ENCODE measurements around the gene KCNK15. TPM values are rescaled to one million over a fixed set of nuclear protein-coding genes. Genes with fewer than 3 reads are reported as not detected.

Gene KCNK15
- total RNA-seq, 1 donor from 2014 or later = 0.35 TPM

- no peak for DNase-seq (ENCODE audit: extremely low read depth, low read depth, low spot score)
Observed at GRCh38 chr20:44714701-44715498, 30.8 kb upstream of the KCNK15 start, which contains the start of gene CCN5. Gene CCN5, plus strand, starts transcription at chr20:44715369. Its CDS starts 22 bp downstream, at chr20:44715391.

- DNase-seq (ENCODE audit: extremely low read depth, low read depth, low spot score) = no peak
Observed at GRCh38 chr20:44715499-44716308, 30.0 kb upstream of the KCNK15 start.

DNA sequence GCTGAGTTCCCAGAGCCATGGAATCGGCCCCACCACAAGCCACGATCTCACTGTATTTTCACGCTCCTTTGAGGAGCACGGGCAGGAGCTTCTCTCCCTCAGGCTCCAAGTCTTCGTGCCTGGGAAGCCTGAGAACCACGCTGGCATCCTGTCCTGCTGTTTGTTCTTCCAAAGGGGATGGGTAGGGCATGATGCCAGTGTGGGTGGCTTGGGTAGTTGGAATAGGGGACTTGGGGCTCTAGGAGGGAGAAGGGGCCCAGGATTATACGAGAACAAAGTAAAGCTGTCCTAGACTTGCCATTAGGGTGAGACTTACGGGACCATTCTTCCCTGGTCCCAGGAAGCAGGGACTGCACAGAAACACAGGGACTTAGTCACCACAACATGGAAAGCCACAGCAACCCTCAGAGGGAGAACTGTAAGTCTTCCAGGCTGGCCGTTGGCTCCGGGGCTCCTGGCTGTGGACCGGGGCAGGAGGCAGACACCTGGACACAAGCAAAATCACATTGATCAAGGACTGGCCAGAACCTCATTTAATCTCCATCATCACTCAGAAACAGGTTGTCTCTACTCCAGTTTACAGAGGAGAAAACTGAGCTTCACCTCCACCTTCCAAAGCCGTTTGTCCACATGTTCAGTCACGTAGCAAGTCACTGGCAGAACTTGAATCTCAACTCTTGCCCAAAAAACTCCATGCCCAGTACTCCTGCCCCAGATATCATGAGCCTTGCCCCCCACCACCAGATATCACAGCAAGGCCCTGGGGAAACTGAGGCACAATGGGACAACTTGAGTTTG lies 29.2 kb upstream of the KCNK15 start:
- no peak for DNase-seq (ENCODE audit: extremely low read depth, low read depth, low spot score)

DNA sequence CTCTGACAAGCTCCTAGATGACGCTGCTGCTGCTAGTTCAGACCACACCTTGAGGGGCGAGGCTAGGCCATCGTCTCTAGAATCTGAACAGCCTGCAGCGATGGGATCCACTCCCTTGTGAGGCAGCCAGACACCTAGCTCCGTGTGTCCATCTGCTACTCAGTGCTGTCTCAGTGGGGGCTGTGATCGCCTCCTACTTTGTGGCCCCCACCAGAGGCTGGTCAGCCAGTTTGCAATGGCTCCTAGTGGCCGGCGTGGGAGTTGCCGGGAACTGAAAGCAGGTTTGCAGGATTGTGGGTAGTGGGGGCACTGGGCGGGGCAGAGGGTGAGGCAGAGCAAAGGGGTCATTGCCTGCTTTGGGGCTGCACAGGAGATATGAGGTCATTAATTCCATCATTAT lies 27.7 kb upstream of the KCNK15 start:
- DNase-seq (ENCODE audit: extremely low read depth, low read depth, low spot score) = no peak

DNA sequence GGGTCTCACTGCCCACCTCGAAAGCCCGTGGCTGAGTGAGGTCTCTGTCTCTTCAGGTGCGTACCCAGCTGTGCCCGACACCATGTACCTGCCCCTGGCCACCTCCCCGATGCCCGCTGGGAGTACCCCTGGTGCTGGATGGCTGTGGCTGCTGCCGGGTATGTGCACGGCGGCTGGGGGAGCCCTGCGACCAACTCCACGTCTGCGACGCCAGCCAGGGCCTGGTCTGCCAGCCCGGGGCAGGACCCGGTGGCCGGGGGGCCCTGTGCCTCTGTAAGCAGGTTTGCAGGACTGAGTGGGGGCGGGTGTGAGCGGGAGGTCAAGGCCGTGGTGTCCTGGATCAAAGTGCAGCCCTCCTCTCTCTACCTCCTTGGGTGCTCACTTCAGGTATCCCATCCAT lies 25.8 kb upstream of the KCNK15 start:
- DNase-seq (ENCODE audit: extremely low read depth, low read depth, low spot score) = no peak

- DNase-seq (ENCODE audit: extremely low read depth, low read depth, low spot score) = no peak
Observed at GRCh38 chr20:44720621-44720996, 25.1 kb upstream of the KCNK15 start.

GRCh38 chr20:44720997-44721784 lies 24.5 kb upstream of the KCNK15 start:
- DNase-seq (ENCODE audit: extremely low read depth, low read depth, low spot score) = no peak

- no peak for DNase-seq (ENCODE audit: extremely low read depth, low read depth, low spot score)
Observed at GRCh38 chr20:44721785-44722054, 23.9 kb upstream of the KCNK15 start.

GRCh38 chr20:44722990-44723389 lies 22.7 kb upstream of the KCNK15 start:
- DNase-seq (ENCODE audit: extremely low read depth, low read depth, low spot score) = no peak

DNA sequence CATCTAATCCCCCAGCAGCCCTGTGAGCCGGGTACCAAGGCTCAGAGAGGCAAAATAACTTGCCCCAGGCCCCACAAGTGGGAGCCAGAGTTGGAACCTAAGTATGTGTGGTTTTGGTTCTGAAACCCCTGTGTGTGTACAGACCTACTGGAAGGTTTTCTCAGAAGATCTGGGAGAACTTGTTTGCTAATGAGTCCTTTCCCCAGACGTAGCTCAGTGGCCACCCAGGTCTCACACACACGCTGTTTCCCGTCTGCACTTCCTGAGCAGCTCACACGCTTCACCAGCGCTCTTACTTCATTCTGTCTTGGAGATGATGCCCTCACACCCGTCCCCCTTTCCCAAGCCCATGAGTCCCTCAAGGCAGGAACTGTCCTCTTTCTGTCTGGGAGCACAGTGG lies 22.3 kb upstream of the KCNK15 start:
- DNase-seq (ENCODE audit: extremely low read depth, low read depth, low spot score) = no peak

DNA sequence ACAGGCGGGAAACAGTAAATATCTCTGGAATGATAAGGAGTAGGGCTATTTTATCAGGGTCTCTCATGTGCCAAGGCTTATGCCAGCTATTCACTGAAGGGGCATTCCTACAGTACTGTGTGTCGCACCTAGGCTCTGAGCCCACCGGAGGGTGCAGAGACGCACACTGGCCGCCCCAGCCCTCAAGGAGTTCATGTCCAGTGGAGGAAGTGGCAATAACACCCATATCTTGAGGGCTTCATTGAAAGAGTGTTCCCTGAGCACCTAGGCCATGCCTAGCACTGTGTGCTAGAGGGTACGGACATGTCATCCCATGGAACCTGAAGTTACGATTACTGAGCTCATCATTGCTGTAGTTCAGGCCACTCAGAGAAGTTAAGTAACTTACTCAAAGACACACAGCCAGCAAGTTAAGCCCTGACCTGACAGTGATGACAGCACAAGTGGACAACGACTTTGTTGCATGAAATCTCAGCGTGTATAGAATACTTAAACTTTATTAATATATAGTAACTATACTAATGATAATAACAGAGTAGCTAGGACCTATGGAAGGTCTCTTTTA lies 21.8 kb upstream of the KCNK15 start:
- no peak for DNase-seq (ENCODE audit: extremely low read depth, low read depth, low spot score)

- no peak for DNase-seq (ENCODE audit: extremely low read depth, low read depth, low spot score)
Observed at GRCh38 chr20:44724423-44725091, 21.1 kb upstream of the KCNK15 start.

GRCh38 chr20:44725837-44726236 lies 19.8 kb upstream of the KCNK15 start:
- DNase-seq (ENCODE audit: extremely low read depth, low read depth, low spot score) = no peak

- no peak for DNase-seq (ENCODE audit: extremely low read depth, low read depth, low spot score)
Observed at GRCh38 chr20:44727039-44727438, 18.6 kb upstream of the KCNK15 start.

- DNase-seq (ENCODE audit: extremely low read depth, low read depth, low spot score) = no peak
Observed at GRCh38 chr20:44727651-44728050, 18.0 kb upstream of the KCNK15 start.

DNA sequence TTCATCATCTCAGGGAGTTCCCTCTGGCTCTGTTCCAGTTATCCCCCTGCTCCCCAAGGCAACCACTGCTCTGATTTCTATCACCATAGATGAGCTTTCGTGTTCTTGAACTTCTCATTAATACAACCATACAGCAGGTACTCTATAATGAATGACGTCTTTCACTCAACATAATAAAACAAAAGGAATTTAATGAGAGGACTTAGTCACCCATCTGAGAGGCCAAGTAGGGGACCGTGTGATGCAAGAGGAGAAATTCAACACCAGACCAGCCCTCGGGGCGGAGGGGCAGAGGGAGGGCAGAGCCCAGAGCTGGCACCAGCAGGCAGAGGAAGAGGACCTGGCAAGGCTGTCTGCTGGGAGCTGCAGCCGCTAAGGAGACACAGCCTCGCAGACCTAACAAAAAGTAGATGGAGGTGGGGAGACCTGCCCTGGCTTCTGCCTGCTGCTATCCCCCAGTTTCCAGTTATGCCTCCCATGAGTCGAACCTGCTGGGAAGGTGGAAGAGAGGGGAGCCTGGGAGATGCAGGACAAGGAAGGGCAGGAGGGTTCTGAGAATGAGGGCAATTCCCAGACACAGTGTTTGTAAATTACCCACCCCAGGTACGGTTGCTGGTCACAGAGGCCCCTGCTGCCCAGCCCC lies 16.7 kb upstream of the KCNK15 start:
- no peak for DNase-seq (ENCODE audit: extremely low read depth, low read depth, low spot score)

DNA sequence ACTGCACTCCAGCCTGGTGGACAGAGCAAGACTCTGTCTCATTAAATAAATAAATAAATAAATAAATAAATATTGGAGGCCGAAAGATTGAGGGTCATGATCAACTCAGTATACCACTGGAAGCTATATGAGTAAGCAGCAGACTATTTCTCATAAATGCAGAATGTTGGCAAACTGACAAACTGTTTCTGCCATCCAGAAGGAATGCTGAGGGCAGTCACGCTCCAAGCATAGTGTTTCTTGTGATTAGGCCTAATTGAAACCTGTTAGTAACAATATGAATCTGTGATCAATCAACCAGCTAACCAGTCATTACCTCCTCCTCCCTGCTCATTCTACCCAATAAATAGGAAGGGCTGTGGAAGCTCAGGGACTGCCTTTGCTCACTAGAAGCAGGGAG lies 15.2 kb upstream of the KCNK15 start:
- DNase-seq (ENCODE audit: extremely low read depth, low read depth, low spot score) = peak; percentile 70

GRCh38 chr20:44731657-44732056 lies 14.0 kb upstream of the KCNK15 start:
- DNase-seq (ENCODE audit: extremely low read depth, low read depth, low spot score) = no peak

- no peak for DNase-seq (ENCODE audit: extremely low read depth, low read depth, low spot score)
Observed at GRCh38 chr20:44732327-44732726, 13.3 kb upstream of the KCNK15 start.
